SIG-M5 treated with dmso at 0.1 percent for 504 hours (cell line): Measurements from ENCODE around the gene TWSG1.
"Not testable (repeated sequence)": the region's sequence is repeated elsewhere in the genome, so short reads cannot be mapped to it uniquely, and the experiment has no call there.

Source experiments
- DNase-seq: peaks from one replicate; lab custom pipeline; 2025; ENCODE audit not compliant: unreplicated experiment; lab: John Stamatoyannopoulos, UW

The TWSG1 gene

GRCh38 chr18:9334973-9335696, 562 bp downstream of the TWSG1 start:
- peak; percentile 41 for DNase-seq

- DNase-seq = no peak
Measured at GRCh38 chr18:9335697-9336045, 1.1 kb downstream of the TWSG1 start.

GRCh38 chr18:9336827-9337226, 2.3 kb downstream of the TWSG1 start:
- no peak for DNase-seq

- peak; percentile 82 for DNase-seq
Measured at GRCh38 chr18:9337873-9338272, 3.3 kb downstream of the TWSG1 start.

GRCh38 chr18:9340472-9340871, 5.9 kb downstream of the TWSG1 start:
- no peak for DNase-seq

GRCh38 chr18:9343577-9343976, 9.0 kb downstream of the TWSG1 start:
- DNase-seq = no peak

GRCh38 chr18:9346775-9347174, 12.2 kb downstream of the TWSG1 start:
- DNase-seq = no peak

- no peak for DNase-seq
Measured at GRCh38 chr18:9348079-9348671, 13.6 kb downstream of the TWSG1 start.

- DNase-seq = no peak
Measured at GRCh38 chr18:9348766-9349165, 14.2 kb downstream of the TWSG1 start.

- DNase-seq = peak; percentile 80
Measured at GRCh38 chr18:9353596-9353995, 19.0 kb downstream of the TWSG1 start.

- DNase-seq = no peak
Measured at GRCh38 chr18:9354256-9354655, 19.7 kb downstream of the TWSG1 start.

- no peak for DNase-seq
Measured at GRCh38 chr18:9356976-9357375, 22.4 kb downstream of the TWSG1 start.

GRCh38 chr18:9359796-9360195, 25.2 kb downstream of the TWSG1 start:
- no peak for DNase-seq

- no peak for DNase-seq
Measured at GRCh38 chr18:9361191-9361590, 26.6 kb downstream of the TWSG1 start.

GRCh38 chr18:9362869-9363268, 28.3 kb downstream of the TWSG1 start:
- no peak for DNase-seq

GRCh38 chr18:9364242-9364641, 29.7 kb downstream of the TWSG1 start:
- no peak for DNase-seq

GRCh38 chr18:9365406-9365805, 30.8 kb downstream of the TWSG1 start:
- DNase-seq = no peak

GRCh38 chr18:9366126-9366714, 31.6 kb downstream of the TWSG1 start:
- peak; percentile 26 for DNase-seq

GRCh38 chr18:9373254-9373653, 38.7 kb downstream of the TWSG1 start:
- DNase-seq = not testable (repeated sequence)

- no peak for DNase-seq
Measured at GRCh38 chr18:9379118-9379517, 44.5 kb downstream of the TWSG1 start.

GRCh38 chr18:9380101-9380500, 45.5 kb downstream of the TWSG1 start:
- no peak for DNase-seq

- no peak for DNase-seq
Measured at GRCh38 chr18:9380621-9381395, 46.2 kb downstream of the TWSG1 start.
